ENCODE data around the gene TBC1D8. TPM values are rescaled to one million over a fixed set of nuclear protein-coding genes. Genes with fewer than 3 reads are reported as not detected.

TBC1D8 gene
- total and polyA plus RNA-seq, 2 of the 13 experiments (the other 11 are each of a cell fraction or from before 2014, with no cell fraction given), result 45.1 to 95.4 TPM

- TF ChIP-seq JARID2 (CRISPR knock-in tag; IDR thresholded peaks at IDR 0.05; ENCODE audit: insufficient replicate concordance) (peak; percentile 31), DRAP1 (CRISPR knock-in tag; IDR thresholded peaks at IDR 0.05) (no peak; the same call in 1 of the 2 replicates), DNMT1 (CRISPR knock-in tag; IDR thresholded peaks at IDR 0.05) (no peak), ZFP62 (CRISPR knock-in tag; IDR thresholded peaks at IDR 0.05) (no peak), ZKSCAN8 (CRISPR knock-in tag; IDR thresholded peaks at IDR 0.05; ENCODE audit: borderline replicate concordance) (no peak), TGIF2 (CRISPR knock-in tag; IDR thresholded peaks at IDR 0.05) (no peak), IKZF5 (CRISPR knock-in tag; IDR thresholded peaks at IDR 0.05) (0 out of 2 replicates have a peak, but pooled peaks have one; percentile 39), PTBP1 (IDR thresholded peaks at IDR 0.05; ENCODE audit: low read depth, low read length, poor library complexity, severe bottlenecking) (no peak), SETDB1 (CRISPR knock-in tag; IDR thresholded peaks at IDR 0.05; ENCODE audit: borderline replicate concordance) (no peak), GABPA (IDR thresholded peaks at IDR 0.05; ENCODE audit: low read depth, low read length) (no peak), GABPA (CRISPR knock-in tag; IDR thresholded peaks at IDR 0.05; ENCODE audit: low read depth) (no peak), TOPORS (CRISPR knock-in tag; IDR thresholded peaks at IDR 0.05) (no peak), ZBTB14 (CRISPR knock-in tag; IDR thresholded peaks at IDR 0.05) (no peak), ZNF441 (CRISPR knock-in tag; IDR thresholded peaks at IDR 0.05; ENCODE audit: borderline replicate concordance) (no peak), ZFP36 (IDR thresholded peaks at IDR 0.05; ENCODE audit: borderline replicate concordance, low read depth, low read length, partially characterized antibody) (no peak), CHD4 (IDR thresholded peaks at IDR 0.05; ENCODE audit: borderline replicate concordance, low read length) (no peak), ZNF34 (CRISPR knock-in tag; IDR thresholded peaks at IDR 0.05; ENCODE audit: borderline replicate concordance) (no peak), RBAK (CRISPR knock-in tag; IDR thresholded peaks at IDR 0.05) (no peak), ZNF784 (CRISPR knock-in tag; IDR thresholded peaks at IDR 0.05; ENCODE audit: borderline replicate concordance) (0 out of 2 replicates have a peak, but pooled peaks have one; percentile 44), ZNF780A (CRISPR knock-in tag; IDR thresholded peaks at IDR 0.05) (no peak), ZBTB38 (CRISPR knock-in tag; IDR thresholded peaks at IDR 0.05) (peak; percentile 54; the same call in 1 of the 2 replicates), BRCA1 (CRISPR knock-in tag; IDR thresholded peaks at IDR 0.05) (no peak), RBM22 (optimal IDR thresholded peaks at IDR 0.05; ENCODE audit: low read length) (no peak), ZNF589 (CRISPR knock-in tag; conservative IDR thresholded peaks at IDR 0.05) (no peak), ZNF577 (CRISPR knock-in tag; IDR thresholded peaks at IDR 0.05; ENCODE audit: borderline replicate concordance, low read depth) (no peak)
Measured at GRCh38 chr2:101149241-101150192, 1.7 kb downstream of the TBC1D8 start (continued).

All from HepG2 (cell line).